Activated naive CD4-positive, alpha-beta T cell treated with anti-CD3 and anti-CD28 coated beads, Interleukin-2, amount 10 ng/mL, durations not matched to agents 7 days and 5 days (primary cell): ENCODE data around the gene NBPF1.
"Not testable (repeated sequence)": the region's sequence is repeated elsewhere in the genome, so short reads cannot be mapped to it uniquely, and the experiment has no call there.

ENCODE experiments used
- CTCF ChIA-PET: fragments of 350-600 bp; sonication (Branson Sonifier 250); formaldehyde crosslinking; loops from one replicate; lab custom pipeline; 2021; ENCODE audit warnings: antibody characterized with exemption; lab: Charles Lee
- DNase-seq: peaks from one replicate; pipeline ENCODE4 v3.0.0-alpha.2; 2020
- H3K27ac Mint-ChIP-seq: one replicate; pipeline ENCODE4 v1.8.0; 2021; ENCODE audit warnings: mild to moderate bottlenecking, moderate library complexity, mixed read lengths
- H3K27me3 Mint-ChIP-seq: one replicate; pipeline ENCODE4 v1.8.0; 2021; ENCODE audit warnings: mild to moderate bottlenecking, mixed read lengths
- H3K36me3 Mint-ChIP-seq: one replicate; pipeline ENCODE4 v1.8.0; 2021; ENCODE audit warnings: mixed read lengths
- H3K4me1 Mint-ChIP-seq: one replicate; pipeline ENCODE4 v1.8.0; 2021; ENCODE audit warnings: mixed read lengths
- H3K4me3 Mint-ChIP-seq: one replicate; pipeline ENCODE4 v1.8.0; 2021; ENCODE audit warnings: mild to moderate bottlenecking, moderate library complexity, mixed read lengths
- H3K9me3 Mint-ChIP-seq: one replicate; pipeline ENCODE4 v1.8.0; 2021; ENCODE audit warnings: mixed read lengths

The NBPF1 gene

GRCh38 chr1:16595216-16595615 is 18.1 kb downstream of the NBPF1 start:
- H3K27me3 Mint-ChIP-seq, H3K4me1 Mint-ChIP-seq, H3K27ac Mint-ChIP-seq, H3K4me3 Mint-ChIP-seq, H3K9me3 Mint-ChIP-seq, DNase-seq, CTCF ChIA-PET, H3K36me3 Mint-ChIP-seq: not testable (repeated sequence)

DNA sequence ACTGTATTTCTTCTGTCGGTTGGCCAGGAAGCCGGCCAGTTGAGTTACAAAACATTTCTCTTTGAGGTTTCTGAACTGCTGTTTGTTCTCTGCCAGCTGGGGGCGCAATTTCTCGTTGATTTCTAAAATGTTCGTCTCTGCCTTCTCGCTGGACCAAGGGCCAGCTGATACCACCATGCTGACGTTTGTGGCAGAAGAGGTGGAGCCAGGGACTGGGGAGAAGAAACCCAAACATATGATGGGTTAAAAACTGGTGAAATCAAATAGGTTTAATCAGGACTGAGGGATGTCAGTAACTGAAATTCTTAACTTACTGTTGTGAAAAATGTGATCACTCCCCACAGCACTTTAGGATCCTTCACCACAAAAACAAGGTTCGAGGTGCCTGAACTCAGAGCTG is 21.5 kb downstream of the NBPF1 start:
- H3K4me1 Mint-ChIP-seq, H3K36me3 Mint-ChIP-seq, DNase-seq, H3K27me3 Mint-ChIP-seq, H3K4me3 Mint-ChIP-seq, H3K27ac Mint-ChIP-seq, H3K9me3 Mint-ChIP-seq: not testable (repeated sequence)
- CTCF ChIA-PET = interaction anchor here (0.9 kb wide), 1 partner anchor 33 kb away, joined by 3 read pairs; no protein-coding TSS in a partner anchor

DNA sequence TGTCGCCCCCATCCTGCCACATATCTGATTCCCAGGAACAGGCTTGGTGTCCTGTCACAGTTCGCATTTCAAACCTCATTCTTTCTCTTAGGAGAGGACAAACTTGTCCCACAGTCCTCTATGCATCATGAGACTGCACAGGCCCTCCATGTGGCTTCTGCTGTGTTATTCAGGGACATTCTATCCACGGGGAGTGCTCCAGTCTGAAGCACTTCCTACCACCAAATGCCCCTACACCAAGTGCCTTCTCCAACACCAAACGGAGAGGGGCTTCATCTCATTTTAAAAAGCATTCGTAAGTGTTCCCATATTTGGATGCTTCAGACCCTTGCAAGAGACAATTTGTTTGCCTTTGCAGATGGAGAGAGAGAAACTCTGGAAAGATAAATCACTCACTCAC is 25.3 kb downstream of the NBPF1 start:
- H3K36me3 Mint-ChIP-seq, H3K9me3 Mint-ChIP-seq, H3K27me3 Mint-ChIP-seq, H3K27ac Mint-ChIP-seq, H3K4me3 Mint-ChIP-seq, H3K4me1 Mint-ChIP-seq, CTCF ChIA-PET, DNase-seq: not testable (repeated sequence)

- H3K27ac Mint-ChIP-seq, CTCF ChIA-PET, H3K27me3 Mint-ChIP-seq, H3K9me3 Mint-ChIP-seq, H3K4me3 Mint-ChIP-seq, H3K4me1 Mint-ChIP-seq, DNase-seq, H3K36me3 Mint-ChIP-seq: not testable (repeated sequence)
Measured at GRCh38 chr1:16587639-16588038, 25.7 kb downstream of the NBPF1 start.

DNA sequence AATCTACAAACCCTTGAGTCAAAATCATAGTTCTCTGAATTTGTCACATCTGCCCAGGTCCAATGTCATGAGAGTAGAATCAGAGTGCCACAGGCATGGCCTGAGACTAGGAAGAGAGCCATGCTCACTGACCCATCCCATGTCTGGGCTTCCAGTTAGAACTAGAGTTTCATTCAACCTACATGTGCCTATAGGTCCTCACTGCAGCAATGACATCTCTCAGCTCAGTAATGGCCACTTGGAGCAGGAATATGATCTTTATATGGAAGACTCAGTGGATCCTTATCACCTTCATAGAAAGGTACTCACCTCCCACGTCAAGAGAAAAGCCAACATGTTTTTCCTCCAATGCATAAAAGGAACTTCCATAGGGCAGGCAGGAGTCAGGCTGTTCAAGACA is 48.0 kb downstream of the NBPF1 start:
- H3K27ac Mint-ChIP-seq, CTCF ChIA-PET, H3K36me3 Mint-ChIP-seq, H3K9me3 Mint-ChIP-seq, H3K4me1 Mint-ChIP-seq, H3K4me3 Mint-ChIP-seq, DNase-seq, H3K27me3 Mint-ChIP-seq: not testable (repeated sequence)

- DNase-seq, CTCF ChIA-PET, H3K4me1 Mint-ChIP-seq, H3K27me3 Mint-ChIP-seq, H3K36me3 Mint-ChIP-seq, H3K9me3 Mint-ChIP-seq, H3K27ac Mint-ChIP-seq, H3K4me3 Mint-ChIP-seq: not testable (repeated sequence)
Measured at GRCh38 chr1:16561035-16561434, 52.3 kb downstream of the NBPF1 start.

GRCh38 chr1:16560498-16560897 is 52.9 kb downstream of the NBPF1 start:
- H3K36me3 Mint-ChIP-seq, H3K4me1 Mint-ChIP-seq, DNase-seq, CTCF ChIA-PET, H3K9me3 Mint-ChIP-seq, H3K27me3 Mint-ChIP-seq, H3K27ac Mint-ChIP-seq, H3K4me3 Mint-ChIP-seq: not testable (repeated sequence)

DNA sequence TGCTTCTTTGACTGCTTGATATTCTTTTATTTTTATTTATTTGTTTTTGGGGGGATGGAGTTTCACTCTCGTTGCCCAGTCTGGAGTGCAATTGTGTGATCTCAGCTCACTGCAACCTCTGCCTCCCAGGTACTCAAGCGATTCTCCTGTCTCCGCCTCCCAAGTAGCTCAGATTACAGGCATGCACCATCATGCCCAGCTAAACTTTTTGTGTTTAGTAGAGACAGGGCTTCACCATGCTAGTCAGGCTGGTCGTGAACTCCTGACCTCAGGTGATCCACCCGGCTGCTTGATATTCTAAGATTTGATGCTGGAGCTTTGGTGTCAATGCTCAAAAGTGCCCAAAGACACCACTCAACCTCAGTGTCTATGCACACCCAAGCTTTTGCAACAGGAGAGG is 53.7 kb downstream of the NBPF1 start:
- H3K9me3 Mint-ChIP-seq, CTCF ChIA-PET, H3K27ac Mint-ChIP-seq, H3K4me1 Mint-ChIP-seq, H3K27me3 Mint-ChIP-seq, H3K4me3 Mint-ChIP-seq, DNase-seq, H3K36me3 Mint-ChIP-seq: not testable (repeated sequence)

GRCh38 chr1:16557034-16557433 is 56.3 kb downstream of the NBPF1 start:
- H3K4me1 Mint-ChIP-seq, DNase-seq, H3K4me3 Mint-ChIP-seq, CTCF ChIA-PET, H3K27me3 Mint-ChIP-seq, H3K27ac Mint-ChIP-seq, H3K36me3 Mint-ChIP-seq, H3K9me3 Mint-ChIP-seq: not testable (repeated sequence)

- H3K27ac Mint-ChIP-seq, CTCF ChIA-PET, H3K4me1 Mint-ChIP-seq, H3K4me3 Mint-ChIP-seq, H3K27me3 Mint-ChIP-seq, H3K9me3 Mint-ChIP-seq, DNase-seq, H3K36me3 Mint-ChIP-seq: not testable (repeated sequence)
Measured at GRCh38 chr1:16553244-16553643, 60.1 kb downstream of the NBPF1 start.

DNA sequence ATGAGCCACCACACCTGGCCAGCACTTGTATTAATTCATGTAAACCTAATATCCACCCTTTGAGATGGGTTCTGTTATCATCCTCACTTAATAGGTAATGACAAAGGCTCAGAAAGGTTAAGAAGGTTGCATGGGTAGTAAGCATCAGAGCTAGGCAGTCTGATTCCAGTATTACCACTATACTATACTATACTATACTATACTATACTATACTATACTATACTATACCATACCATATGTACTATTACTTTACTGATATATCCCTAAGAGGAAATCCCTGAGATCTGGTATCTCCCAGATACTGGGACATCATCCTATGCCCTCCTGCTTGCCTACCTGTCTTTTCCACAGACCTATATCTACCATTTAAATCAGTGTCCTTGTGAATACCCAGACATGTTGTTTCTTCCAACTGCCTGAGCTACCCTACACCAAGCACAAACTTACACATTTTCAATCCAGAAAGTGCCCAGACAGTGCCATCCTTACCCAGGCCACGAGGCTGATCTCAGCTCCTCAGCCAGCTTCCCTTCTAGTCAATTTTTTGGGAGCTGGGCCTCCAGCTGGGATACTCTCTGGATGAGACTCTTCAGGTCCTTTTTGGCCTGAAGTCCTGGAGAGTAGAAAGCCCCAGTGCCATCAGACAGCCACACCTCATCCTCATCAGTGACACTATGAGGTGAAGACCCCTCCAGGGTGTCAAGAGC is 63.0 kb downstream of the NBPF1 start:
- H3K36me3 Mint-ChIP-seq, H3K27ac Mint-ChIP-seq, CTCF ChIA-PET, H3K27me3 Mint-ChIP-seq, H3K4me1 Mint-ChIP-seq, H3K9me3 Mint-ChIP-seq, DNase-seq, H3K4me3 Mint-ChIP-seq: not testable (repeated sequence)

GRCh38 chr1:16549545-16549944 is 63.8 kb downstream of the NBPF1 start:
- CTCF ChIA-PET = not testable (repeated sequence)

DNA sequence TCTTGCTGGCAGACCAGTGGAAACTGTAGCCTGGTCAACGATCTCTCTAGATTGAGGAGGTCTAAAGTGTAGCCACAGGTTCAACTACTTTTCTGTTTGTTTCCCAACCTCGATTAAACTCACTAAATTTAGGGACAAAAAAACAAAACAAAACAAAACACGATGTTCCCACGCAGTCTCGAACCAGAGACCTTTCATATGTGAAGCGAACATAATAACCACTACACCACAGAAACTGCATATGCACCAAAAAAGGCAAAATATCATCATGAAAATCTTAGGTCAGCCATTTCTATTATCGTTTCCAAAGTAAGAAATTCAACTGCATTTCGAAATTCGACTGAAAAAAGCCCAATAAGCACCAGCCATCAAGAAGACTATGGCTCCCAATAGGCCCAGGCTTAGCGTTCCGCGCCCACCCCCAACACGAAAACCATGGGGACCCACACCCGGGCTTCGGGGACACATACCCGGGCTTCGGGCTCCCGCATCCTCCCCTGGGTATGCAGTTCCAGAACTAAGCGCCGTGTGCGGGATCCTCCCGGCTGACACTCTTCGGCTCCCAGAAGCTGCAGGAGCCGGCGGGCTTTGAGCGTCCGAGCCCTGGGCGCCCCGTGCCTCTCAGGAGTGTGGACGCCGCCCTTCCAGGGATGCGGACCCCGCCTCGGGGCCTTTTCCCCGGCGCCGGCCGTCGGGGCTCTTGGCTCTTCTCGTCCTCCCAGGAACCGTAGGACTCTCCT is 65.7 kb downstream of the NBPF1 start:
- H3K4me1 Mint-ChIP-seq, H3K27ac Mint-ChIP-seq, CTCF ChIA-PET, H3K27me3 Mint-ChIP-seq, H3K36me3 Mint-ChIP-seq, H3K4me3 Mint-ChIP-seq, DNase-seq, H3K9me3 Mint-ChIP-seq: not testable (repeated sequence)

More at GRCh38 chr1:16549545-16549944, 63.8 kb downstream of the NBPF1 start:
- not testable (repeated sequence) for H3K27ac Mint-ChIP-seq, H3K9me3 Mint-ChIP-seq, H3K4me3 Mint-ChIP-seq, H3K36me3 Mint-ChIP-seq, H3K27me3 Mint-ChIP-seq, DNase-seq, H3K4me1 Mint-ChIP-seq

- CTCF ChIA-PET, DNase-seq, H3K36me3 Mint-ChIP-seq, H3K4me3 Mint-ChIP-seq, H3K4me1 Mint-ChIP-seq, H3K27ac Mint-ChIP-seq, H3K9me3 Mint-ChIP-seq: not testable (repeated sequence)
- H3K27me3 Mint-ChIP-seq = peaks cover 14% of the 10 kb centered on the region
Measured at GRCh38 chr1:16545682-16546095, 67.7 kb downstream of the NBPF1 start.

DNA sequence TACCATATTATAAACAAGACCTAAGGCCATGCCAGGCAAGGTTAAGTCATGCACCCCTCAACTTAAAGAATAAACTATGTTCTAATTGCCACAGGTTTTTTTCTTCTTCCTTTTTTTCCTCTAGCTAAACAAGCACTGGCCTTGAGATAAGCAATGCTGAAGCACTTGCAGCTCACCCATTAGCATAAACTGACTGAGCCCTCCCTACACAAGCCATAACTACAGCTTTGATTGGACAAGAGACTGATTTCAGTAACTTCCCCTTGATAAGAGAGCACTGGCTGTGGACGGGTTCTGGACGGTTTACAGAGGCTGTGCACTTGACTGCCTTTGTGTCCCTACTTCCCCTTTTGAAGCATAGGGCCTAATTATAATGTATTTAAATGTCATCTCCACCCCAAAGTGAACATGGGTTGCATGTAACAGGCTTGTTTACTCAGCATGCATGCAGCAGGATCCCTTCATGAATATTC is 72.9 kb downstream of the NBPF1 start:
- H3K4me1 Mint-ChIP-seq, DNase-seq, H3K27ac Mint-ChIP-seq, H3K4me3 Mint-ChIP-seq, H3K36me3 Mint-ChIP-seq, H3K9me3 Mint-ChIP-seq, CTCF ChIA-PET: not testable (repeated sequence)
- H3K27me3 Mint-ChIP-seq = peaks cover 42% of the 10 kb centered on the region
